Neural progenitor cell (in vitro differentiated cells): ENCODE data around the gene ENAH.

Experiments
- EZH2 ChIP-seq: fragments of 200-600 bp; sonication (generic); IDR thresholded peaks from 2 replicates; pipeline ENCODE4 v1.6.1; 2017; ENCODE audit warnings: antibody characterized with exemption, mild to moderate bottlenecking, moderate library complexity
- EZH2phosphoT487 ChIP-seq: fragments of 200-600 bp; sonication (generic); IDR thresholded peaks from 2 replicates; pipeline ENCODE4 v1.6.1; 2017; ENCODE audit warnings: antibody characterized with exemption
- TF ChIP-seq, protein P1 (sequence below): fragments of 200-600 bp; sonication (generic); IDR thresholded peaks from 2 replicates; pipeline ENCODE4 v1.5.1; 2017; ENCODE audit warnings: antibody characterized with exemption, mild to moderate bottlenecking

GRCh38 chr1:225449774-225450173 lies 203.1 kb downstream of the ENAH start:
- TF ChIP-seq, protein P1, sequence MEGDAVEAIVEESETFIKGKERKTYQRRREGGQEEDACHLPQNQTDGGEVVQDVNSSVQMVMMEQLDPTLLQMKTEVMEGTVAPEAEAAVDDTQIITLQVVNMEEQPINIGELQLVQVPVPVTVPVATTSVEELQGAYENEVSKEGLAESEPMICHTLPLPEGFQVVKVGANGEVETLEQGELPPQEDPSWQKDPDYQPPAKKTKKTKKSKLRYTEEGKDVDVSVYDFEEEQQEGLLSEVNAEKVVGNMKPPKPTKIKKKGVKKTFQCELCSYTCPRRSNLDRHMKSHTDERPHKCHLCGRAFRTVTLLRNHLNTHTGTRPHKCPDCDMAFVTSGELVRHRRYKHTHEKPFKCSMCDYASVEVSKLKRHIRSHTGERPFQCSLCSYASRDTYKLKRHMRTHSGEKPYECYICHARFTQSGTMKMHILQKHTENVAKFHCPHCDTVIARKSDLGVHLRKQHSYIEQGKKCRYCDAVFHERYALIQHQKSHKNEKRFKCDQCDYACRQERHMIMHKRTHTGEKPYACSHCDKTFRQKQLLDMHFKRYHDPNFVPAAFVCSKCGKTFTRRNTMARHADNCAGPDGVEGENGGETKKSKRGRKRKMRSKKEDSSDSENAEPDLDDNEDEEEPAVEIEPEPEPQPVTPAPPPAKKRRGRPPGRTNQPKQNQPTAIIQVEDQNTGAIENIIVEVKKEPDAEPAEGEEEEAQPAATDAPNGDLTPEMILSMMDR, result no peak
- no peak for TF ChIP-seq EZH2phosphoT487
- TF ChIP-seq EZH2, result no peak
